ENCODE measurements around the gene MGME1.
"Not testable (repeated sequence)": the region's sequence is repeated elsewhere in the genome, so short reads cannot be mapped to it uniquely, and the experiment has no call there.

MGME1 gene

GRCh38 chr20:17998446-17998845, 29.6 kb downstream of the MGME1 start:
- no peak for DNase-seq

GRCh38 chr20:17999566-17999965, 30.7 kb downstream of the MGME1 start:
- no peak for DNase-seq

GRCh38 chr20:18001131-18001921, 32.5 kb downstream of the MGME1 start:
- DNase-seq = peak; percentile 71

- no peak for DNase-seq
Observed at GRCh38 chr20:18003897-18004296, 35.1 kb downstream of the MGME1 start.

- no peak for DNase-seq
Observed at GRCh38 chr20:18004384-18005031, 35.7 kb downstream of the MGME1 start.

GRCh38 chr20:18005170-18005989, 36.6 kb downstream of the MGME1 start:
- no peak for DNase-seq

- DNase-seq = no peak
Observed at GRCh38 chr20:18005990-18006364, 37.2 kb downstream of the MGME1 start.

- no peak for DNase-seq
Observed at GRCh38 chr20:18006684-18007083, 37.9 kb downstream of the MGME1 start.

- no peak for DNase-seq
Observed at GRCh38 chr20:18007534-18008292, 38.9 kb downstream of the MGME1 start.

- DNase-seq = no peak
Observed at GRCh38 chr20:18009116-18009515, 40.3 kb downstream of the MGME1 start.

GRCh38 chr20:18011482-18011881, 42.7 kb downstream of the MGME1 start:
- no peak for DNase-seq

GRCh38 chr20:18011951-18012645, 43.3 kb downstream of the MGME1 start:
- DNase-seq = no peak

- DNase-seq = no peak
Observed at GRCh38 chr20:18012901-18013300, 44.1 kb downstream of the MGME1 start.

GRCh38 chr20:18014411-18014810, 45.6 kb downstream of the MGME1 start:
- no peak for DNase-seq

- no peak for DNase-seq
Observed at GRCh38 chr20:18016772-18017171, 48.0 kb downstream of the MGME1 start.

GRCh38 chr20:18018100-18018499, 49.3 kb downstream of the MGME1 start:
- DNase-seq = no peak

- no peak for DNase-seq
Observed at GRCh38 chr20:18019068-18019467, 50.2 kb downstream of the MGME1 start.

- no peak for DNase-seq
Observed at GRCh38 chr20:18020931-18021330, 52.1 kb downstream of the MGME1 start.

GRCh38 chr20:18024606-18025127, 55.8 kb downstream of the MGME1 start:
- no peak for DNase-seq

GRCh38 chr20:18027011-18027410, 58.2 kb downstream of the MGME1 start:
- not testable (repeated sequence) for DNase-seq

- no peak for DNase-seq
Observed at GRCh38 chr20:18030020-18030419, 61.2 kb downstream of the MGME1 start.

- no peak for DNase-seq
Observed at GRCh38 chr20:18031050-18031449, 62.2 kb downstream of the MGME1 start.
